Activated CD4-positive, alpha-beta memory T cell treated with anti-CD3 and anti-CD28 coated beads, Interleukin-2, amount 10 ng/mL, durations not matched to agents 7 days and 5 days (primary cell): ENCODE measurements around the gene TEX2. TPM values are rescaled to one million over a fixed set of nuclear protein-coding genes. Genes with fewer than 3 reads are reported as not detected.
"Not testable (repeated sequence)": the region's sequence is repeated elsewhere in the genome, so short reads cannot be mapped to it uniquely, and the experiment has no call there.

ENCODE experiments used
- CTCF ChIA-PET: fragments of 350-600 bp; sonication (Branson Sonifier 250); formaldehyde crosslinking; loops from one replicate; lab custom pipeline; 2021; ENCODE audit warnings: antibody characterized with exemption, inconsistent platforms; lab: Charles Lee
- POLR2A ChIA-PET: fragments of 350-600 bp; sonication (Branson Sonifier 250); formaldehyde crosslinking; loops from one replicate; lab custom pipeline; 2021; ENCODE audit warnings: antibody characterized with exemption; lab: Charles Lee
- DNase-seq: peaks from one replicate; pipeline ENCODE4 v3.0.0-alpha.2; 2020
- H3K27ac Mint-ChIP-seq: one replicate; pipeline ENCODE4 v1.8.0; 2021; ENCODE audit warnings: mild to moderate bottlenecking, mixed read lengths
- H3K27me3 Mint-ChIP-seq: one replicate; pipeline ENCODE4 v1.8.0; 2021; ENCODE audit warnings: mixed read lengths
- H3K36me3 Mint-ChIP-seq: one replicate; pipeline ENCODE4 v1.8.0; 2021; ENCODE audit warnings: low read depth, mixed read lengths
- H3K4me1 Mint-ChIP-seq: one replicate; pipeline ENCODE4 v1.8.0; 2021; ENCODE audit warnings: mixed read lengths
- H3K4me3 Mint-ChIP-seq: one replicate; pipeline ENCODE4 v1.8.0; 2021; ENCODE audit warnings: mild to moderate bottlenecking, mixed read lengths
- H3K9me3 Mint-ChIP-seq: one replicate; pipeline ENCODE4 v1.8.0; 2021; ENCODE audit warnings: mixed read lengths
- total RNA-seq, 2 experiments: library from RNA; stranded (reverse); gene quantifications; one replicate each; pipeline ENCODE4 v1.2.3, GENCODE V29; 2021

Gene TEX2
- total RNA-seq, 2 experiments from 2014 or later = 10.5 to 12.4 TPM

- Mint-ChIP-seq H3K27me3 (no peaks in the 10 kb centered on the region), H3K27ac (no peak overlapping the region), H3K4me1 (no peaks in the 10 kb centered on the region), H3K4me3 (no peak overlapping the region), H3K9me3 (no peaks in the 10 kb centered on the region), H3K36me3 (no peaks in the 10 kb centered on the region)
- ChIA-PET CTCF (no interaction called here), POLR2A (no interaction called here)
- no peak for DNase-seq
These were observed 32.2 kb downstream of the TEX2 start for GRCh38 chr17:64230791-64231408.

- POLR2A ChIA-PET = no interaction called here
- Mint-ChIP-seq H3K9me3 (no peaks in the 10 kb centered on the region), H3K27ac (no peak overlapping the region), H3K27me3 (no peaks in the 10 kb centered on the region), H3K4me1 (no peaks in the 10 kb centered on the region), H3K36me3 (no peaks in the 10 kb centered on the region), H3K4me3 (no peak overlapping the region)
- CTCF ChIA-PET = interaction anchor here (0.6 kb wide), 1 partner anchor 1184 kb away, joined by 3 read pairs; no protein-coding TSS in a partner anchor
- no peak for DNase-seq
These were observed 33.0 kb downstream of the TEX2 start for GRCh38 chr17:64229815-64230728.

- CTCF ChIA-PET = no interaction called here
- POLR2A ChIA-PET = no interaction called here
- Mint-ChIP-seq H3K4me3 (no peak overlapping the region), H3K27me3 (no peaks in the 10 kb centered on the region), H3K27ac (no peak overlapping the region), H3K4me1 (no peaks in the 10 kb centered on the region), H3K36me3 (no peaks in the 10 kb centered on the region), H3K9me3 (no peaks in the 10 kb centered on the region)
- DNase-seq = no peak
These were observed 36.9 kb downstream of the TEX2 start for GRCh38 chr17:64226132-64226531.

GRCh38 chr17:64225410-64225809 is 37.6 kb downstream of the TEX2 start:
- no peaks in the 10 kb centered on the region for H3K36me3 Mint-ChIP-seq
- H3K27ac Mint-ChIP-seq = no peak overlapping the region
- DNase-seq = no peak
- ChIA-PET CTCF (no interaction called here), POLR2A (no interaction called here)
- H3K9me3 Mint-ChIP-seq = no peaks in the 10 kb centered on the region
- H3K4me3 Mint-ChIP-seq = no peak overlapping the region
- no peaks in the 10 kb centered on the region for H3K4me1 Mint-ChIP-seq
- H3K27me3 Mint-ChIP-seq = no peaks in the 10 kb centered on the region

- ChIA-PET CTCF (interaction anchor here (0.5 kb wide), 1 partner anchor 42 kb away, joined by 3 read pairs; no protein-coding TSS in a partner anchor), POLR2A (no interaction called here)
- H3K36me3 Mint-ChIP-seq = no peaks in the 10 kb centered on the region
- DNase-seq = no peak
- H3K9me3 Mint-ChIP-seq = no peaks in the 10 kb centered on the region
- no peaks in the 10 kb centered on the region for H3K27me3 Mint-ChIP-seq
- no peaks in the 10 kb centered on the region for H3K4me1 Mint-ChIP-seq
- H3K4me3 Mint-ChIP-seq = no peak overlapping the region
- H3K27ac Mint-ChIP-seq = no peak overlapping the region
These were observed 39.0 kb downstream of the TEX2 start for GRCh38 chr17:64223931-64224629.

GRCh38 chr17:64223283-64223682 is 39.8 kb downstream of the TEX2 start:
- ChIA-PET POLR2A (no interaction called here), CTCF (interaction anchor here (0.5 kb wide), 1 partner anchor 41 kb away, joined by 3 read pairs; no protein-coding TSS in a partner anchor)
- H3K27ac Mint-ChIP-seq = no peak overlapping the region
- DNase-seq = no peak
- H3K4me1 Mint-ChIP-seq = peaks cover 1% of the 10 kb centered on the region
- no peaks in the 10 kb centered on the region for H3K27me3 Mint-ChIP-seq
- H3K4me3 Mint-ChIP-seq = no peak overlapping the region
- H3K9me3 Mint-ChIP-seq = no peaks in the 10 kb centered on the region
- H3K36me3 Mint-ChIP-seq = no peaks in the 10 kb centered on the region

- Mint-ChIP-seq H3K27ac (no peak overlapping the region), H3K27me3 (no peaks in the 10 kb centered on the region), H3K36me3 (no peaks in the 10 kb centered on the region), H3K4me1 (peaks cover 9% of the 10 kb centered on the region), H3K9me3 (no peaks in the 10 kb centered on the region), H3K4me3 (no peak overlapping the region)
- ChIA-PET POLR2A (no interaction called here), CTCF (no interaction called here)
- DNase-seq = no peak
These were observed 41.4 kb downstream of the TEX2 start for GRCh38 chr17:64221679-64222078.

- POLR2A ChIA-PET, H3K4me3 Mint-ChIP-seq, H3K9me3 Mint-ChIP-seq, DNase-seq, H3K4me1 Mint-ChIP-seq, H3K27ac Mint-ChIP-seq, CTCF ChIA-PET, H3K27me3 Mint-ChIP-seq, H3K36me3 Mint-ChIP-seq: not testable (repeated sequence)
These were observed 42.5 kb downstream of the TEX2 start for GRCh38 chr17:64220604-64221003.

- ChIA-PET CTCF (no interaction called here), POLR2A (no interaction called here)
- Mint-ChIP-seq H3K27me3 (no peaks in the 10 kb centered on the region), H3K4me1 (peaks cover 9% of the 10 kb centered on the region), H3K27ac (no peak overlapping the region), H3K9me3 (no peaks in the 10 kb centered on the region), H3K36me3 (no peaks in the 10 kb centered on the region), H3K4me3 (no peak overlapping the region)
- no peak for DNase-seq
These were observed 43.5 kb downstream of the TEX2 start for GRCh38 chr17:64219571-64219970.

GRCh38 chr17:64218066-64218465 is 45.0 kb downstream of the TEX2 start:
- Mint-ChIP-seq H3K36me3 (peaks cover 6% of the 10 kb centered on the region), H3K27me3 (no peaks in the 10 kb centered on the region), H3K4me1 (peaks cover 9% of the 10 kb centered on the region), H3K4me3 (no peak overlapping the region), H3K9me3 (no peaks in the 10 kb centered on the region), H3K27ac (no peak overlapping the region)
- DNase-seq = no peak
- POLR2A ChIA-PET = interaction anchor here (0.9 to 1.4 kb wide), 2 partner anchors 10 to 72 kb away, joined by 3 to 4 read pairs; no protein-coding TSS in a partner anchor
- CTCF ChIA-PET = interaction anchor here (0.5 to 1.3 kb wide), 3 partner anchors 19 to 530 kb away, joined by 3 to 6 read pairs (median 3); no protein-coding TSS in a partner anchor

- Mint-ChIP-seq H3K4me3 (no peak overlapping the region), H3K27ac (no peak overlapping the region), H3K4me1 (peaks cover 10% of the 10 kb centered on the region), H3K36me3 (peaks cover 9% of the 10 kb centered on the region), H3K27me3 (no peaks in the 10 kb centered on the region), H3K9me3 (no peaks in the 10 kb centered on the region)
- ChIA-PET POLR2A (no interaction called here), CTCF (interaction anchor here (1.0 to 1.3 kb wide), 2 partner anchors 20 to 66 kb away, joined by 3 read pairs; no protein-coding TSS in a partner anchor)
- no peak for DNase-seq
These were observed 45.8 kb downstream of the TEX2 start for GRCh38 chr17:64217249-64217691.

GRCh38 chr17:64216338-64217248 is 46.5 kb downstream of the TEX2 start:
- ChIA-PET CTCF (no interaction called here), POLR2A (no interaction called here)
- H3K9me3 Mint-ChIP-seq = no peaks in the 10 kb centered on the region
- peaks cover 14% of the 10 kb centered on the region for H3K36me3 Mint-ChIP-seq
- H3K4me1 Mint-ChIP-seq = peaks cover 12% of the 10 kb centered on the region
- no peaks in the 10 kb centered on the region for H3K27me3 Mint-ChIP-seq
- H3K4me3 Mint-ChIP-seq = no peak overlapping the region
- no peak overlapping the region for H3K27ac Mint-ChIP-seq
- DNase-seq = no peak
